HL-60 (cell line): ENCODE measurements around the gene PRDM10.
"Not testable (repeated sequence)": the region's sequence is repeated elsewhere in the genome, so short reads cannot be mapped to it uniquely, and the experiment has no call there.

Source experiments
- CTCF ChIP-seq: IDR thresholded peaks from one replicate; pipeline ENCODE4 v1.5.1; 2011; ENCODE audit warnings: low read length, control low read depth, inconsistent platforms; ENCODE audit not compliant: insufficient read depth
- POLR2AphosphoS5 ChIP-seq: IDR thresholded peaks from 2 replicates; pipeline ENCODE4 v1.6.1; 2012; ENCODE audit warnings: low read depth

DNA sequence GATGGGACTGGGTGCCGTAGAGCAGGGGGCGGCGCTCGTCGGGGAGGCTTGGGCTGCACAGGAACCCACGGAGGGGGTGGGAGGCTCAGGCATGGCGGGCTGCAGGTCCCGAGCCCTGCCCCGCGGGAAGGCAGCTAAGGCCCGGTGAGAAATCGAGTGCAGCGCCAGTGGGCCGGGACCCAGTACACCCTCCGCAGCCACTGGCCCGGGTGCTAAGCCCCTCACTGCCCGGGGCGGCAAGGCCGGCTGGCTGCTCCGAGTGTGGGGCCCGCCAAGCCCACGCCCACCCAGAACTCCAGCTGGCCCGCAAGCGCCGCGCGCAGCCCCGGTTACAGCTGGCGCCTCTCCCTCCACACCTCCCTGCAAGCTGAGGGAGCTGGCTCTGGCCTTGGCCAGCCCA, 30.8 kb downstream of the PRDM10 start:
- not testable (repeated sequence) for TF ChIP-seq CTCF, POLR2AphosphoS5
